Activated naive CD4-positive, alpha-beta T cell (primary cell): Measurements from ENCODE around the gene RPL38.
A peak's percentile ranks its signal among the peaks of the same experiment; 100 is the strongest.

Source experiments
- DNase-seq, 4 experiments: peaks; one replicate each; lab custom pipeline; 2025; lab: John Stamatoyannopoulos, UW

RPL38 gene

DNA sequence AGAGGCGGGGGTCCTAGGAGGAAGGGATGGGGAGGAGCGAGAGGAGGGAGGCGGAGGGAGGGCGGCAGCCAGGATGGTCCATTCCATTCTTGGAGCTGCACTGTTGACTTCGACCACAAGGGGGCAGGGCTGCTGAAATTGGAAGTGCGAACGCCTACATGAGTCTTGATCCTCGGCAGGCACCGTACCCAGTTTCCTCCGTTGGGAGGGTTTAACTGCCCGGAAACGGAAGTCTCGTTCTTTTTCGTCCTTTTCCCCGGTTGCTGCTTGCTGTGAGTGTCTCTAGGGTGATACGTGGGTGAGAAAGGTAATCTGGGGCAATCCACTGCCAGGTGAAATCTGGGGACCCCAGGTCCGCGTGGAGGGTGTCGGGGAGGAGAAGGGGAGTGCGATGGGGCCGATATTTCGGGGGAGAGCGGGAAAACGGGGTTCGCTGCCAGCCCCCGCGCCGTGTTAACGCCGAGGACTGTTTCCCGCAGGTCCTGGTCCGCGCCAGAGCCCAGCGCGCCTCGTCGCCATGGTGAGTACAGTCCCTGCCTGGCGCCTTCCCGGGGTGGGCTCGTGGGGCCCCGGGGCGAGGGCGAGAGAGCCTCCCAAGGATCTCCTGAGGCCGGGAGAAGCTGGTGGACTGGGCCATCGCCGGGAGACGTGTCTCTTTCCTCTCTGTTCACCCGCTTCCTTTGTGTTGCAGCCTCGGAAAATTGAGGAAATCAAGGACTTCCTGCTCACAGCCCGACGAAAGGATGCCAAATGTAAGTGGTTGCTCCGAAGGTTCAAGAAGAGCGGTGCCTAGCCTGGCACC lies at the start of gene RPL38:
Gene RPL38 (plus strand): TSS at position 240 of the 802 bp plus-strand sequence. CDS start 278 bp downstream, at position 518.
- DNase-seq: peak; percentile 91 to 98 (median 94)

DNA sequence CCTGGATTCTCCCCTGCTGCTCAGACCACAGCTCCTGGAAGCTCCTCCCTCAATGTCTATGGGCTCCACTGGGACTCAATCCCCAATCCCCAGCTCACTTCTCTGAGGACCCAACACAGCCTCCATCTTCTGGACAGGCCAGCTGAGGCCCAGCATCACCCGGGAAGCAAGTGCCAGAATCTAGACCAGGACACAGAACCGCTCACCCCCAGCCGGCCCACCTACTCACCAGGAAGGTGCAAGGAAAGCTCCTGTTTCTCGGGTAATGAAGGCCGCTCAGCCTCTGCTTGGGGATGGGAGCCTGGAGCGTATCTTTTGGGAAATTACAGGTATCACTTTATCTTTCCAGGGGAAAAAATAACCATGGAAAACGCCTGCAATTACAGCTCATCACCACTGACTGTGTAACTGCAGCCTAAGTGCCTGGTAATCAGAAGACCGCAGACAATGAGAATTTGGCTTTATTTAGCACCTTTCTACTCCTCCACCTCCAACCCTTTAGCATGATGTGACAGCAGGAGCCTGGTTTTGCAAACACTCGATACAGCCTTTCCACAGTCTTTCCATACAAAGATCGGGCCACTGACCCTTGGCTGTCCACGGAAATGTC lies 49.6 kb upstream of the RPL38 start:
- DNase-seq: no peak

DNA sequence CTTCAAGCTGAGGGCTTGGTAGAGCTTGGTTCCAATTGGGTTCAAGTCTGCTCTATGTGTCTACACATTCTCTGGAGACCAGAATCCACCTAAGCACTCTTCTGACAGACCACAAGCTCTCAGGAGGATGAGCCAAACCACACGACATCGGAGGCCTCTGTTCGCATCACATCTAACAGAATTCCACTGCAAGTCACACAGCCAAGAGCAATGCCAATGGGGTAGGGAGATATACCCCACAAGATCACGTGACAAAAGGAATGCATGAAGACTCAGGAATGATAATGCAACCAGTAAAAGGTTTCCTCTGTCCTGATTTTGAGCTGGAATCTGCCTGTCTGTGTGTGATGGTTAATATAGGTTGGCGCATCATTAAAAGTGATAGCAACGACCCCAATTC lies 46.6 kb upstream of the RPL38 start:
- no peak for DNase-seq

DNA sequence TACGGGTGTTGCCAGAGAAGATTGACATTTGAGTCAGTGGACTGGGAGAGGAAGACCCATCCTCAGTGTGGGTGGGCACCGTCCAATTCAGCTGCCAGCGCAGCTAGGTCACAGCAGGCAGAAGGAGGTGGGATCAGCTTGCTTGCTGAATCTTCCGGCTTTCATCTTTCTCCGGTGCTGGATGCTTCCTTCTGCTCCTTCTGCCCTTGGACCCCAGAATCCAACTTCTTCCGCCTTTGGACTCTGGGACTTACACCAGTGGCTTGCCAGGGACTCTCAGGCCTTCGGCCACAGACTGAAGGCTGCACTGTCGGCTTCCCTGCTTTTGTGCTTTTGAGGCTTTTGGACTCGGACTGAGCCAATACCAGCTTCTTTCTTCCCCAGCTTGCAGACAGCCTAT lies 46.1 kb upstream of the RPL38 start:
- no peak for DNase-seq

DNA sequence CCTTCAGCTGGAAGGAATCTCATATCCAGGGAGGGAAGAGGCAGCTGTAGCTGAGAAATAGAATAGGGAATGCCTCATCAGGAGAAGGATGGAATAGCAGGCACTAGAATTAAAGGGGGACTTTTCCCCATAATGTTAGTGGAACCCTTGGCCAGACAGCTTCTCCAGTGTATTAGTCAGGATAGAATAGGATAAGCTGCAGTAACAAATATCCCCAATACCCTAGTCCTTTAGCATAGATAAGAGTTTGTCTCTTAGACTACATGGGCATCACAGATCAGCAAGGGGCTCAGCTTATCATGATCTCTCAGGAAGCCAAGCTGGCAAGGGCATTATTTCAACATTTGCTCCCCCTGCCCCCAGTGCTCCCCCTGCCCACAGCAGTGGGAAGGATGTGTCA lies 44.7 kb upstream of the RPL38 start:
- no peak for DNase-seq

DNA sequence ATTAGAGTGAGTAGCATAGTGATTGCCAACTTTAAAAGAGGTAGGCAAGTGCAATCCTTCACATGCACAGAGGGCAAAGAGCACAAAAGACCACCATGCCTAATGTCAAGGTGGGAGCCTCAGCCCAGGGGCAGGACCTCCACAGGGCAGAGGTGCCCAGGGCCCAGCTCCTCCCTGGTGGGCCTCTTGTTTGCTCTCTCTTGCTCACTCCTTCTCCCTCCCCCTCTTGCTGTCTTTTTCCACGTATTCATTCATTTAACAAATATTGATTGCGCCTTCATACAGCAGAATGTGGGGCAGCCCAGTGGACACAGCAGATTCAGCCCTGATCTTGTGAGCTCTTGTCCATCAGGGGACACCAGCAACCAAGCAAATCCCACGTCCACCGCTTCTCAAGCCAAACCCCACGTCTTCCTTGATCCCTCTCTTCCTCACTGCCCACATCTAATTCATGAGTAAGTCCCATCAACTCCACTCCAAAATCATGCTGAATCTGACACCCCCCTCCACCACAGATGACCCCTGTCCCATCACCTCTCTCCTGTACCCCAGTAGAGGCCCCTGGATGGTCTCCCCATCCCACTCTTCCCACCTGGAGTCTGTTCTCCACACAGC lies 44.1 kb upstream of the RPL38 start:
- DNase-seq: no peak

DNA sequence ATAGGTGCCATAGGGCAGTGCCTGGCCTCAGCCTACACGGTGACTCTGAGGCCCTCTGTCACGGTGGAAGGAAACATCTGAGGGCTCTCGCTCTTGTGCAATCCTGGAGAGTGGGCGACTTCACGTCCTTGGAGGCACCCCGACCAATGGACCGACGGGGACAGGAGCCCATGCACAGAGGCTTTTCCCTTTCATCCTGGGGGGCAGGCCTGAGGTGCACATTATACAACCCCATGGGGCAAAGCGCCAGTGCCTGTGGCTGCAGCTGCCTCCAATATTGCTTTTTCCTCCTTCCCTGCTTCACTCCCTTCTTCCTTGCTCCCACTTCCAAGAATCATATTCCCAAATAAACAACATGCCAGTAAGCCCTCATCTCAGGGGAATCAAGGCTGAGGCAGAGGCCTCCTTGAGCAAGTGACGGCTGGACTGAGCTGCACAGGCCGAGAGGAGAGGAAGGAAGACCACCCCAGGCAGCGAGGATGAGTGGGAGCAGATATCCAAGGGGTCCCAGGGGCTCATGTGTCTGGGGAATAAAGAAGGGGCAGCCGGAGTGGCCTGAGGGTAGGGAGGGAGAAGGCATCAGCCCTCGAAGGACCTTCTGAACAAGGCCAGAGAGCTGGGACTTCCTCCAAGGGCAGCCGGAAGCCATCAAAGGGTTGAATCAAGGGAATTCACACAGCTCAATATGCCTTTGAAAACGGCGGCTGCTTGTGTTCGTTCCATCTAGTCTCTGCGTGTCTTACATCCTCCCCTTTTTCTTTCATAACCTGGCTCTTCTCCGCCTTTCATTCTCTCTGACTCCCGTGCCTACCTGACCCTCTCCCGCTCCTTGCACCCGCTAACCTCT lies 42.6 kb upstream of the RPL38 start:
- DNase-seq: no peak

DNA sequence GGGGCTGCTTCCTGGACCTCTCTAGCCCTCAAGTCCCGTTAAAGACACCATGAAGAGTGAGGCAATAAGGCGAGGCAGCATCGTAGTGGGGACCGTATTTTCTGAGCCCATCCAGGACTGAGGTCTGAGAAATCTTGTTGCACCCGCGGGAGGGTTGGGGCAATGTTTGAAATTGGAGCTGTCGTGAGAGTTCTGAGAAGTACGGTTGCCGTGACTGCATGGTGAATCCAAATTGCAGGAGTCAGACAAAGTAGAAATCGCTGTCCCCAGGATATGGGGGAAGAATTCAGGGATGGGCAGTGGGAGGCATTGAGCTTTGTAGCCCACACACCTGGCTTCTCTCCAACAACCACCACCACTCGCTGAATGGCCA lies 42.0 kb upstream of the RPL38 start:
- DNase-seq: no peak

DNA sequence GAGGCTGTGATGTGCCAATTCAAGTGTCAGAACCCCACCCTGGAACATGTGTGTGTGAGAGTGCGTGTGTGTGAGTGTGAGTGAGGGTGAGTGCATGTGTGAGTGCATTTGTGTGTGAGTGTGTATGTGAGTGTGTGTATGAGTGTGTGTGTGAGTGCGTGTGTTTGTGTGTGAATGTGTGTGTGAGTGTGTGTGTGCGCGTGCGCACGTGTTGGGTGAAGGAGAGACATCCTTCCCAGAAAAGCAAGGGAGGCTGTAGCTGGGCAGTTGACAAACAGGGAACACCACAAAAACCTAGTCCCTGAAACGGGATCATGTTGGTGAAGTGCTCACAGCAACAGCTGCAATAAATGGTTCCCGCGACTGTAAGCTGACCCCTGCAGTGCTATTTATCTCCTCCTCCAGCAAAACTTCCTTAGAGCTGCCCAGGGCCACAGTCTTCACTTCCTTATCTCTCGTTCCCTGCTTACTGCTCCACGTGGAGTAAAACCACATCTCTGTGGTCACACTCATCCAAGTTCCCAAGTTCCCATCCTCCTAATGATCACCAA lies 40.1 kb upstream of the RPL38 start:
- DNase-seq: no peak

DNA sequence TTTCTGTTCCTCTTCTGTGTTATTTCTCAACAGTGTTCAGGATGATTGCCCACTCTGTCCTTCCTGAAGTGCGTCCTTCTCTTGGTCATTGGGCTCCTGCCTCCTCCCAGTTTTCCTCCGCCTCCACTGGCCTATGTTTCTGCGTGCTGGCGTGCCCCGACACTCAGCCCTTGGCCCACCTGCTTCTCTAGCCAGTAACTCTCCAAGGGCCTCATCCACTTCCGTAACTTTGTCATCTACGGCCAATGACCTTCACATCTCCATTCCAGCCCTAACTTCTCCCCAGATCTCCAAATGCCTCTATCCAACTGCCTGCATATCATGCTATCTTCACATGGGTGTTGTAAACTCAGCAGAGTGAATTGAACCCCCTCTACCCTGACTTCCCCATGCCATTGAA lies 39.6 kb upstream of the RPL38 start:
- no peak for DNase-seq

DNA sequence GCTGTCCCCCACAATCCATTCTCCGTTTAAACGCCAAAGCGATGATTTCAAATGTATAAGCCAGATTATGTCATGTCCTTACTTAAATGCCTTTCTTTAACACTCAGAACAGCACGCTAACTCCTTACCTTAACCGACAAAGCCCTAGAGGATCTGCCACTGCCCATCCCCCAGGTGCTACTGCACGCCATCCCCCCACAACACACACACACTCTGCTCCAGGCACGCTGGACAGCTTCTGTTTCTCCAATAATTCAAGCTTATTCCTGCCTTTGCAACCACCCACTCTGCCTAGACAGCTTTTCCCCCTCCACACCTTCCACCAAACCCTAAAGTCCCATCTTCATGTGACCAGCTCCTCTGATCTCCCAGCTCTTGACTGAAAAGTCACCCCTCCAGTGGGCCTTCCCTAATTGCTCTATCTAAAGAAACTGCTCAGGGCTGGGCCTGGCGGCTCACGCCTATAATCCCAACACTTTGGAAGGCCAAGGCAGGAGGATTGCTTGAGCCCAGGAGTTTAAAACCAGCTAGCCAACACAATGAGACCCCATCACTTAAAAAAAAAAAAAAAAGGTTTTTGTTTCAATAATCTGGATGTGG lies 38.9 kb upstream of the RPL38 start:
- no peak for DNase-seq

DNA sequence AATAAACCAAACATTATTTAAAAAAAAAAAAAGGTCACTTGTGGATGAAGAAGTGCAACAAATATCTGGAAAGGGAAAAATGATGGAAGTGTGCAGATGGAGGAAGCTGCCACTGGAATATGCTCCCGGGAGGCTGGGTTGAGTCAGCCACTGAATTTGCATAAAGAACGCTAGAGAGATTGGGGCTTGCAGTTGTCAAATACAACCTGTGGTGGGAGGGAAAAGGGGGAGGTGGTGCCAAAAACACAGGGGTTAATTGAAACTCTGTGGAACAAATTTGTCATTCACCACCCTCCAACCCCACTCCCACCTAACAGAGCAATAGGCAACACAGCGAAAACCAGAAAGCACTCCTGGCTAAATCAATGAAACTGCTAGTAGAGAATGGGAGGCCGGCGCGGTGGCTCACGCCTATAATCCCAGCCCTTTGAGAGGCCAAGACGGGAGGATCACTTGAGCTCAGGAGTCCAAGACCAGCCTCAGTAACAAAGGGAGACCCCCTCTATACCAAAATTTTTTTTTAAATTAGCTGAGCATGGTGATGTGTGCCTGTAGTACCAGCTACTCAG lies 37.6 kb upstream of the RPL38 start:
- DNase-seq: no peak

DNA sequence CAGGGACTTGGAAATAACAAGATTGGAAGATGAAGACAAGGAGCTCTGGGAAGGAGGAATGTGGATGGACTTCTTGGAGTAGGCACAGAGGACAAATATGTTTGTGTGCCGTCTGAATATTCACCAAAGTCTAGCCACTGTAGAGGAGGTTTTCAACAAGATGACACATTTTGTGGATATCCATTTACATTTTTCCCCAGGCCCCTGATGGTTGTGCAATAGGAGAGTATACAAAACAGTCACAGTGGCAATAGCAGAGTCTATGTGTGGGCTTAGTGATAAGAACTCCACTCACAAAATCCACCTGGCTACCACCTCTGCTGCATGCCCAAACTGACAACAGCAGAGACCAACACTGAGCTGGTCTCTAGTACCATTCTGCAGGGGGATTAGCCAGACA lies 32.6 kb upstream of the RPL38 start:
- DNase-seq: no peak

DNA sequence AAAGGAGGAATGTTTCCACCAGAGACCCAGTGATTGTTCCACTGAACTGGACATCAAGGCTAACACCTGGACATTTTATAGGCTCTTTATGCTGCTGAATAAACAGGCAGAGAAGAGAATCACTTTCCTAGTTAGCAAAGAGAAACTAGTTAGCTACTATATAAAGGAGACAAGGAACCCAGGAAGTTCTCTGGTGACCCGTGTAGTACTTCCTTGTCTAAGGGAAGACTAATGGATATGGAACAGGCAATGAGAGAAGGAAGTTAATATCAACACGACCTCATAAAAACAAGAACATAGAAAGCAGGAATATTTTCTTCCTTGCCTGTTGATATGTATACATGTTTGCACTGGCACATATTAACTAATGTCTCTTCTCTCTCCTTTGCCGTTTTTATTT lies 30.8 kb upstream of the RPL38 start:
- no peak for DNase-seq

DNA sequence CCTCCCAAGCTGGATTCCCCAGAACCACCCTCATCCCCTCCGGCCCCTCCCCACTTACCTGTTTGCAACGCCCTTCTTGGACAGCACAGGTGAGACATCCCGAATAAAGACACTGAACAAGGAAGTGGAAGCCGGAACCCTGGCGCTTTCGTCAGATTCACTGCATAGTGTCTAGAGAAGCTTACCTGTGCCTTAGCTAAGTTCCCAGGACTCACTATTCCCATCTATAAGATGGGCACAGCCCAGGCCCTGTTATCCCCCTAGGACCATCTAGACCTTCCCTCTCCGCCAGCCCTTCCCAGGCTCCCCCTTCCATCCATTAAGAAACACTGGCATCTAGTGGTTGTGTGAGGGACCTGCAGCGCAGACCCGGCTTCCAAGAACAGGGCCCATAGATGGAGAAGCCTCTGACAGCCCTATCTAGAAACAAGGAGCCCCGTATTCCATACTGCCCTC lies 26.9 kb upstream of the RPL38 start:
- peak in 2 of 4 experiments; percentile 7 to 8 for DNase-seq

DNA sequence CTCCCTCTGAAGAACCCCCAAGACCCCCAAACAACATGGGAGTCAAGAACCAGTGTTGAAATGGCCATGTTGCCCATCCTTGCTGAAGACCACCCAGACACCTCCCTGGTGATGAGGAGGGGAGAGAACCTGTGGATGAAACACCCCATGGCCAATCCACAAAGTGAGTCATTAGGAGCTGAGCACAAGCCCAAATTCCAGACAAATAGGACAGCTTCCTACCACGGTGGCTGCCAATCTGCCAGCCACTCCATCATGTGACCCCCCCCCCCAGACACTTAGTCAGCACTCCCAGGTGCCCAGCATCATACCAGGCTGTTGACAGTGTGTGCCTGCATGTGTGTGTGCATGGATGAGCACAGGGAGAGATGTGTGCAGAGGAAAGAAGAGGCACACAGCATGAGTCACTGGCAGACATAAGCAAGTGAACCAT lies 26.4 kb upstream of the RPL38 start:
- no peak for DNase-seq

DNA sequence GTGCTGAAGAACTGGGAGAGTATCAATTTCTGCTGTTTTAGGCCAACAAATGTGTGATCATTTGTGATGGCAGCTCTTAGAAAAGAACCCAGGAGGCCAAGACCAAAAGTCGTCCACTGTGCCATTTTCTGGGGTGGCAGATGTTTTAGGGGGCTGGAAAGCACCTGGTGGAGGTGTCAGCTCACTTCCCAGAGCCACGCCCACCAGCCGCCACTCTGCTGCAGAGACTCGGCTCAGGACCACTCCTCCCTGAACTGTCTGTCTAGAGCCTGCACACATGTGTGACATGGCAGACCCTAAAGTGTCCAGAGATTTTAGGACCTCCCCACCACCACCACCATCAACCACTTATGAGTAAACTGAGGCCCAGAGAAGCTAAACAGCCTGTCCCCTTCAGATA lies 23.9 kb upstream of the RPL38 start:
- DNase-seq: no peak

DNA sequence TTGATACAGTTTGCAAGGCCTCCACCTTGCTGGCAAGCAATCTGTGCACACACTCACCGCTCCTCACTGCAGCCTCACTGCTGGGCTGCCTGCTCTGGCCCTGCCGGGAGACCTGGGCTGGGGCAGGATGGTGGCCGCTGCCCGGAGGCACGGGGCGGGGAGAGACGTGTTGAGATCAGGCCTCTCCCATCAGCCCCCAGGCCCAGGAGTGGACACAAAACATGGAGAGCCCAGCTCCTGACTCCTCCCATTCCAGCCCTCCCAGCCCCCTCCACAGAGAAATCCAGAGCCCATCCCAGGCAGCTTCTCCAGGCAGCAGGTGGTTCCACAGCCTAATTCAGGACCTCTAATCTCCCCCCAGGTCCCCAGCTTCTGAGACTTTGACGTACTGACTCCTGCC lies 23.1 kb upstream of the RPL38 start:
- DNase-seq: no peak

DNA sequence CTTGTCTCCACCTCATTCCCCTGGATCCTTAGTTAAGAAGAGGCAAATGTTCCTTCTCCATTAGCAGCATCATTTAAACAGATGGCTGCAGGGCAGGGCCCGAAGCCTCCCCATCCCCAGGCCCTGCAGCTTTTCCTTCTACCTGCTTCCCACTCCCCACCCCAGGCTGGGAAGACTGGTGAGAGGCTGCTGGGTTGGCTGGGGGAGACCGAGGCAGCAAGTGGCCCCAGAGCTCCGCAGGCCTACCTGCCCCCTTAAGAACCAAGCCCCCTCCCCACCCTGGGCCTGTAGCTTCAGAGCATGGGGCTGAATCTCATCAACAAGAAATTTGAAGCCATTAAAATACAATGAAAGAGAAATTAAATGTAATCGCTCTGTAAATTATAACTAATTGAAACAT lies 22.1 kb upstream of the RPL38 start:
- no peak for DNase-seq

DNA sequence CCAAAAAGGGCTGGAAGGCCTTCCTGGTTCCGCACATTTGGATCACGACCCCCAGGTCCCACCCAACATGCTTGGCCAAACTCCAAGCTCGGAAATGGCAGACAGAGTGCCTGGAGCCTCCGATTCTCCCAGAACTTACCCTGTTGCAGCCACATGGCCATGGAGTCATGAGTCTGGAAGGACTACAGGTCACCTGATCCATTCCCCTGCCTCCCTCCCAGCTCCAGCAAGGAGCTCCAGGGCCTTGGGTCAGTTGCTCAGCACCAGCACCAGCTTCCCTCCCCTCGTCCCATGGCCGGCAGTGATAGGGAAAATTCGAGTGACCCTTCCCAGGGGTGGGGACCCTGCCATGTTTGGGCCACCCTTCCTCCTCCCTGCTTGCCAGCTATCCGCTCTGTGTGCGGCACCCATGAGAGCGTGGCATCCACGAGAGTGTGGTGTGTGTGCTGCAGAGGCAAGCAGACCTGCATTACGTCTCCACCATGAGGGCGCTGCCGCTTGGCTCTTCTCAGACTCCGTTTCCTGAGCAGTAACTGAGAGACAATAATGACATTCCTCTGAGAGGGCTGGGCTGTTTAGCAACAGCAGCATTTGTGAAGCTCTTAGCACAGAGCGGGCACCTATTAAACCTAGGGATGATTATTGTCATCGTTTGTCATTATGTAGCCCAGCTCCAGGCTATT lies 21.3 kb upstream of the RPL38 start:
- DNase-seq: no peak

DNA sequence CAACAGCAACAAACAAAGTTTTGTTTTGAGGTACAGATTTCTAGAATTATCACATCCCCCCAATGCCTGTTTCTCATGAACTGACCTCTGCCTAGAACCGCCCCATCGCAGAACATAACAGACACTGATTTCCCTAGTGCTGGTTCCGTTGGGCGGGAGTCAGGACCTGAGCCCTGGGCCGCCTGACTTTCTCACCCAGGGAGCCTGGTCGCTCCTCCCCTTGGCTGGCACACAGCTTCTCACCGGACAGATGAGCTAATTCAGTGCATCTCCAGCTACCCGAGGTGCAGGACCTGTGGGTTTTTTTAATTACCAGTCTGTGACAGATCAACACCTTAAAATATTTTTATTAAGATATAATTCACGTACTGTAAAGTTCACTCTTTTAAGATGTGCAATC lies 20.1 kb upstream of the RPL38 start:
- DNase-seq: no peak
